T-cell (primary cell): Measurements from ENCODE around the gene KATNIP. TPM values are rescaled to one million over a fixed set of nuclear protein-coding genes. Genes with fewer than 3 reads are reported as not detected.
"Not testable (repeated sequence)": the region's sequence is repeated elsewhere in the genome, so short reads cannot be mapped to it uniquely, and the experiment has no call there.

Experiments used
- ATAC-seq, 4 experiments: fragments of 200-7000 bp in 3 of 4; fragments of 150-1000 bp in 1 of 4; cut with Tn5 transposase; replicated peaks in 1 of 4; 1 replicate in 3 of 4; 2 replicates in 1 of 4; pipeline ENCODE4 v1.10.0; 2021; ENCODE audit warnings: moderate library complexity in 3 of 4, mild to moderate bottlenecking in 2 of 4, moderate number of reproducible peaks in 1 of 4
- CTCF ChIA-PET, 2 donors: fragments of 300-600 bp; sonication (Branson Sonifier 250); formaldehyde crosslinking; loops; one replicate each; lab custom pipeline; 2022; ENCODE audit warnings: antibody characterized with exemption in 2 of 2; lab: Charles Lee
- POLR2A ChIA-PET, 2 donors: fragments of 300-600 bp; sonication (Branson Sonifier 250); formaldehyde crosslinking; loops; one replicate each; lab custom pipeline; 2022; ENCODE audit warnings: antibody characterized with exemption in 2 of 2; lab: Charles Lee
- DNase-seq, 35 experiments: peaks; one replicate each; pipeline versions ENCODE4 v3.0.0 to v3.0.0-alpha.2; 2013 to 2023
- H3K27ac ChIP-seq: one replicate; pipeline ENCODE4 v1.5.1; 2013; ENCODE audit warnings: low read length
- H3K27me3 ChIP-seq, 2 experiments: replicated peaks in 1 of 2; 1 replicate in 1 of 2; 2 replicates in 1 of 2; pipeline versions ENCODE4 v1.6.1 to v1.7.0; 2013; ENCODE audit warnings: low read length in 1 of 2, mixed read lengths in 1 of 2; ENCODE audit not compliant: control insufficient read depth in 2 of 2, insufficient read depth in 2 of 2; ENCODE audit errors: extremely low read depth in 1 of 2
- H3K36me3 ChIP-seq, 2 donors: 1 replicate in 1 of 2; 2 replicates in 1 of 2; pipeline versions ENCODE4 v1.6.1 to v1.7.0; 2013; ENCODE audit warnings: low read length in 1 of 2; ENCODE audit not compliant: control insufficient read depth in 2 of 2, insufficient read depth in 1 of 2; ENCODE audit errors: extremely low read depth in 1 of 2
- H3K4me1 ChIP-seq, 2 experiments: 1 replicate in 1 of 2; 2 replicates in 1 of 2; pipeline versions ENCODE4 v1.6.1 to v1.7.0; 2013; ENCODE audit warnings: low read length in 2 of 2, mixed read lengths in 1 of 2; ENCODE audit not compliant: insufficient read depth in 2 of 2, control insufficient read depth in 1 of 2; ENCODE audit errors: extremely low read depth in 1 of 2
- H3K4me3 ChIP-seq, 2 donors: 1 replicate in 1 of 2; 2 replicates in 1 of 2; pipeline versions ENCODE4 v1.5.1 to v1.7.0; 2013; ENCODE audit warnings: mild to moderate bottlenecking in 2 of 2, low read length in 1 of 2, moderate library complexity in 1 of 2; ENCODE audit not compliant: control insufficient read depth in 1 of 2; ENCODE audit errors: extremely low read depth in 1 of 2
- H3K9me3 ChIP-seq: 2 replicates; pipeline ENCODE4 v1.7.0; 2013
- H3K27ac Mint-ChIP-seq, 2 donors: one replicate each; pipeline ENCODE4 v1.8.0; 2020 to 2021; ENCODE audit warnings: mild to moderate bottlenecking in 2 of 2, mixed read lengths in 2 of 2
- H3K27me3 Mint-ChIP-seq, 2 donors: one replicate each; pipeline ENCODE4 v1.8.0; 2021 to 2022; ENCODE audit warnings: mixed read lengths in 2 of 2
- H3K36me3 Mint-ChIP-seq: one replicate; pipeline ENCODE4 v1.8.0; 2021; ENCODE audit warnings: mixed read lengths
- H3K4me1 Mint-ChIP-seq, 3 donors: one replicate each; pipeline ENCODE4 v1.8.0; 2020 to 2022; ENCODE audit warnings: mixed read lengths in 3 of 3, mild to moderate bottlenecking in 1 of 3
- H3K4me3 Mint-ChIP-seq, 3 donors: one replicate each; pipeline ENCODE4 v1.8.0; 2020 to 2022; ENCODE audit warnings: mild to moderate bottlenecking in 3 of 3, mixed read lengths in 3 of 3, moderate library complexity in 3 of 3
- H3K9me3 Mint-ChIP-seq, 3 donors: one replicate each; pipeline ENCODE4 v1.8.0; 2020 to 2022; ENCODE audit warnings: mixed read lengths in 3 of 3
- WGBS: methylation state at CpG from one replicate; pipeline ENCODE4 v1.1.5; 2013; ENCODE audit warnings: missing lambda C conversion rate; ENCODE audit not compliant: insufficient coverage; 5-methylcytosine and 5-hydroxymethylcytosine counted together
- total RNA-seq, 35 experiments: library from RNA in 6 of 35; stranded (reverse) in 6 of 35; fragments of 120-200 nt in 1 of 35; gene quantifications; one replicate each; pipeline versions ENCODE4 v1.2.1 to v1.2.4 and lab custom pipeline; 2013 to 2026

The KATNIP gene
- total RNA-seq, 5 donors from 2014 or later (not counting 1 experiment from before 2014, with no cell fraction given) = 14.6 to 26.8 (median 18.7) TPM

- ATAC-seq, H3K4me3 ChIP-seq, H3K4me1 ChIP-seq, H3K4me3 Mint-ChIP-seq, H3K9me3 ChIP-seq, H3K4me1 Mint-ChIP-seq, DNase-seq, POLR2A ChIA-PET, H3K36me3 ChIP-seq, H3K27ac Mint-ChIP-seq, H3K9me3 Mint-ChIP-seq, CTCF ChIA-PET, H3K27me3 ChIP-seq, H3K27ac ChIP-seq, H3K27me3 Mint-ChIP-seq: not testable (repeated sequence)
- peaks cover 25% of the 10 kb centered on the region for H3K36me3 Mint-ChIP-seq
- WGBS = 88% methylated on average over 2 of the region's 8 CpGs
Observed at GRCh38 chr16:27570986-27571385, 21.0 kb downstream of the KATNIP start.

GRCh38 chr16:27571433-27572326 lies 21.7 kb downstream of the KATNIP start:
- no peak overlapping the region for H3K4me3 Mint-ChIP-seq
- H3K9me3 Mint-ChIP-seq = no peaks in the 10 kb centered on the region
- ChIA-PET POLR2A (interaction anchor here in 1 of 2 donors (0.6 to 0.7 kb wide), 2 partner anchors 108 to 478 kb away, joined by 3 to 4 read pairs; no protein-coding TSS in a partner anchor), CTCF (no interaction called here)
- 92% methylated on average over 4 of the region's 8 CpGs for WGBS
- no peaks in the 10 kb centered on the region for H3K9me3 ChIP-seq
- ATAC-seq (no peak), DNase-seq (no peak)
- H3K4me1 Mint-ChIP-seq = no peaks in the 10 kb centered on the region
- H3K27me3 ChIP-seq = no peaks in the 10 kb centered on the region
- H3K27me3 Mint-ChIP-seq = no peaks in the 10 kb centered on the region
- H3K36me3 ChIP-seq = peaks cover 0 to 2% of the 10 kb centered on the region in 2 donors
- H3K4me1 ChIP-seq = no peaks in the 10 kb centered on the region
- H3K4me3 ChIP-seq = no peak overlapping the region
- no peak overlapping the region for H3K27ac Mint-ChIP-seq
- no peak overlapping the region for H3K27ac ChIP-seq
- H3K36me3 Mint-ChIP-seq = peaks cover 26% of the 10 kb centered on the region

GRCh38 chr16:27572711-27573110 lies 22.8 kb downstream of the KATNIP start:
- 96% methylated on average over 4 of the region's 6 CpGs for WGBS
- no peak for ATAC-seq
- CTCF ChIA-PET = no interaction called here

GRCh38 chr16:27576729-27577128 lies 26.8 kb downstream of the KATNIP start:
- no peak overlapping the region for H3K4me3 Mint-ChIP-seq
- H3K4me1 Mint-ChIP-seq = no peaks in the 10 kb centered on the region
- Histone ChIP-seq H3K4me1 (no peaks in the 10 kb centered on the region), H3K9me3 (no peaks in the 10 kb centered on the region), H3K36me3 (peaks cover 0 to 2% of the 10 kb centered on the region in 2 donors), H3K27ac (no peak overlapping the region), H3K4me3 (no peak overlapping the region), H3K27me3 (no peaks in the 10 kb centered on the region)
- no peak overlapping the region for H3K27ac Mint-ChIP-seq
- peaks cover 43% of the 10 kb centered on the region for H3K36me3 Mint-ChIP-seq
- H3K9me3 Mint-ChIP-seq = no peaks in the 10 kb centered on the region
- no peak for DNase-seq
- ChIA-PET CTCF (no interaction called here), POLR2A (no interaction called here)
- WGBS = 93% methylated on average over 2 of the region's 5 CpGs
- no peak for ATAC-seq
- H3K27me3 Mint-ChIP-seq = no peaks in the 10 kb centered on the region

More at GRCh38 chr16:27572711-27573110, 22.8 kb downstream of the KATNIP start:
- POLR2A ChIA-PET = no interaction called here
- Mint-ChIP-seq H3K4me3 (no peak overlapping the region), H3K4me1 (no peaks in the 10 kb centered on the region), H3K9me3 (no peaks in the 10 kb centered on the region), H3K27ac (no peak overlapping the region), H3K27me3 (no peaks in the 10 kb centered on the region), H3K36me3 (peaks cover 25% of the 10 kb centered on the region)
- no peak overlapping the region for H3K4me3 ChIP-seq
- no peak overlapping the region for H3K27ac ChIP-seq
- no peaks in the 10 kb centered on the region for H3K4me1 ChIP-seq
- no peaks in the 10 kb centered on the region for H3K9me3 ChIP-seq
- H3K27me3 ChIP-seq = no peaks in the 10 kb centered on the region
- DNase-seq = no peak
- peaks cover 0 to 2% of the 10 kb centered on the region in 2 donors for H3K36me3 ChIP-seq

- Histone ChIP-seq H3K9me3 (no peaks in the 10 kb centered on the region), H3K4me3 (no peak overlapping the region), H3K27me3 (no peaks in the 10 kb centered on the region), H3K4me1 (no peaks in the 10 kb centered on the region), H3K27ac (no peak overlapping the region), H3K36me3 (no peaks in the 10 kb centered on the region)
- Mint-ChIP-seq H3K4me3 (no peak overlapping the region), H3K27ac (no peak overlapping the region), H3K4me1 (no peaks in the 10 kb centered on the region), H3K9me3 (no peaks in the 10 kb centered on the region), H3K36me3 (peaks cover 61% of the 10 kb centered on the region), H3K27me3 (no peaks in the 10 kb centered on the region)
- CTCF ChIA-PET = no interaction called here
- WGBS = 100% methylated on average over 1 of the region's 4 CpGs
- ATAC-seq (no peak), DNase-seq (no peak)
- POLR2A ChIA-PET = no interaction called here
Observed at GRCh38 chr16:27579087-27579980, 29.4 kb downstream of the KATNIP start.

GRCh38 chr16:27582883-27583282 lies 32.9 kb downstream of the KATNIP start:
- H3K36me3 Mint-ChIP-seq = peaks cover 54% of the 10 kb centered on the region
- Histone ChIP-seq H3K4me3 (no peak overlapping the region), H3K4me1 (no peaks in the 10 kb centered on the region), H3K36me3 (no peaks in the 10 kb centered on the region), H3K9me3 (no peaks in the 10 kb centered on the region), H3K27ac (no peak overlapping the region), H3K27me3 (no peaks in the 10 kb centered on the region)
- H3K4me3 Mint-ChIP-seq = no peak overlapping the region
- H3K9me3 Mint-ChIP-seq = no peaks in the 10 kb centered on the region
- H3K27me3 Mint-ChIP-seq = no peaks in the 10 kb centered on the region
- no peaks in the 10 kb centered on the region for H3K4me1 Mint-ChIP-seq
- ChIA-PET POLR2A (no interaction called here), CTCF (no interaction called here)
- DNase-seq (no peak), ATAC-seq (no peak)
- WGBS = 100% methylated on average over 2 of the region's 2 CpGs
- H3K27ac Mint-ChIP-seq = no peak overlapping the region
